ENCODE measurements around the gene TNIK.
"Not testable (repeated sequence)": the region's sequence is repeated elsewhere in the genome, so short reads cannot be mapped to it uniquely, and the experiment has no call there.

The TNIK gene

DNA sequence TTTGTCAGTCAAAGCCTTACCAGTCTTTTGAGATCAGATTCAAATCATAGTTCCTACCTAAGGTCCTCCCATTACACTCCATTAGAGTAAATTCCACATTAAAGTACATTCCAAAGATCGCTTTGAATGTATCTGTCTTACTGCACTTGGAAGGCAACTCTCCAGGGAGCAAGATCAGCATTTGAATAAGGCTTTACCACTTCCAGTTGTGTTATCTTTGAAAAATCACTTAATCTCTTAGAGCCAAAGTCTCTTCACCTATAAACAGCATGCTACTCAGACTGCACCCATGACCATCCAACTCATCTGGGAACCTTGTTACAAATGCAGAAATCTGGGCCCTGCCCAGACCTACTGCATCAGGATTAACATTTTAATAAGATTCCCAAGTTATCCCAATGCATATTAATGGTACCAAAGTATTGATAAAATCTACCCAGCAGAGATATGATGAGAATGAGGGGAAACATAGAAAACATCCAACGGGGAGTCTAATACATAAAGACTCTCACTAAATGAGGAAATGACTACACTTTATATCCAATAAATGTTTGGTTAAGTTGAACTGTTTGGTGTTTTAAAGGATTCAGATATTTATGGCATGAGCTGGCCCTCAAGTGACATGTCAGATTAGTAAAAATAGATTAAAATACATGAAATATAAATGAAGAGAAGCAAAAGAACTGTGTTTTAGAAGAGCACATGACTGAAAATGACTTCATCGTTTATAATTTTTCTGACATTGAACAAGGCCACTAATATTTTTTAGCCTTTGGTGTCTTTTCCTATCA is 75.9 kb downstream of the TNIK start:
- Histone ChIP-seq H3K4me2 (ENCODE audit: low read length) (no peak overlapping the region), H3K4me1 (peaks cover 11% of the 10 kb centered on the region), H3K9me3 (ENCODE audit: control insufficient read depth, low read length) (no peaks in the 10 kb centered on the region), H3K4me3 (ENCODE audit: low read depth, low read length) (no peak overlapping the region), H2AFZ (no peak overlapping the region), H3K27me3 (ENCODE audit: control insufficient read depth, insufficient read depth, low read length) (no peaks in the 10 kb centered on the region), H3K79me2 (no peaks in the 10 kb centered on the region), H3K27ac (no peak overlapping the region), H3K36me3 (ENCODE audit: control insufficient read depth, insufficient read depth, low read length) (no peaks in the 10 kb centered on the region), H3K9ac (no peak overlapping the region)
- no peak for TF ChIP-seq CTCF (IDR thresholded peaks at IDR 0.05)

DNA sequence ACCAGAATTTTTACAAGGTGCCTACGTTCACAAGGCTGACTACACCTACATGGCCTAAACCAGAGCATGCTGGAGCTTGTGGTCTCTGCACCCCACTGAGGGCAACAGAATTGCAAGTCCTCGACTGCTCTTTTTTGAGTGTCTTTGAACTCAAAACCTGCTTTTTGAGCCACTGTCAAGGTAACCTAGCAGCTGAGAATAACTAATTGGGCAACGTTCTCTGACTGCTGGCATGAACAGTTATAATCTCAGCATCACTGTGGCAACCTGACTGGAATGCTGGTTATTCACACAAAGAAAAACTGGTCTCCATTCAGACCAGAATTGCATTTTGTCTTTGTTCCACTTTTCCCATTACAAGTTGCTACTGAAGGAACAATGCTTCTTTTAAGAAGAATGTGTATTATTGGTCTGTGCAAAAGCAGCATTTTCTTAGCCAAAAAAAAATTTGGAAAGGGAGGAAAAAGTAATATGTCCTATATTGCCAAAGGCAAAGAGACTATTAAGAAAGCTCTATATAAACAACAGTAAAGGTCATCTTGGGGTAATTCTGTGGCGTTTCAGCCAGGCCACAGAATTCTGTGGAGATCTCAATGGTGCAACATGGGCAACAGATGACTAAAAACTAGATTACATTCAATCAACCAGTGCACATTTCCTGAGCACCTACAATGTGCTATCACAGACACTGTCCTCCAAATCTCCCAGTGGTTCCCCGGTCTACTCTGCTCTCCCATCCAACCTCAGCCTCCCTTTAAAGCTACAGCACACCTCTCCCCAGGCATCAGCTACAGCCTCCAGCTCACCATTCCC is 76.8 kb downstream of the TNIK start:
- Histone ChIP-seq H3K79me2 (no peaks in the 10 kb centered on the region), H3K4me3 (ENCODE audit: low read depth, low read length) (no peak overlapping the region), H3K27me3 (ENCODE audit: control insufficient read depth, insufficient read depth, low read length) (no peaks in the 10 kb centered on the region), H2AFZ (no peak overlapping the region), H3K36me3 (ENCODE audit: control insufficient read depth, insufficient read depth, low read length) (no peaks in the 10 kb centered on the region), H3K4me2 (ENCODE audit: low read length) (no peak overlapping the region), H3K27ac (no peak overlapping the region), H3K4me1 (peaks cover 11% of the 10 kb centered on the region), H3K9me3 (ENCODE audit: control insufficient read depth, low read length) (no peaks in the 10 kb centered on the region), H3K9ac (no peak overlapping the region)
- TF ChIP-seq CTCF (IDR thresholded peaks at IDR 0.05): no peak

DNA sequence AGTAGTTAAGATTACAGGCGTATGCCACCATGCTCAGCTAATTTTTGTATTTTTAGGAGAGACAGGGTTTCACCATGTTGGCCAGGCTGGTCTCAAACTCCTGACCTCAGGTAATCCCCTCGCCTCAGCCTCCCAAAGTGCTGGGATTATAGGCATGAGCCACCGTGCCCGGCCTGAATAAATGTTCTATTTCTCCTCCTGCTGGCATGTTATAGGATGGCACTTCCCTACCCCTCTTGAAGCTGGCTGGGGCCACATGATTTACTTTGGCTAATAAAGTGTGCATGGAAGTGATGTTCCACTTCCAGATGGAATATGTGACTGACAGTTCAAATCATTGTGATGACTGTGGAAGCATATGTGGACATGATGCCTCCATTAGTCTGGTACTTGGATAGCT is 77.9 kb downstream of the TNIK start:
- H3K4me3 ChIP-seq (ENCODE audit: low read depth, low read length); H3K4me2 ChIP-seq (ENCODE audit: low read length); H3K36me3 ChIP-seq (ENCODE audit: control insufficient read depth, insufficient read depth, low read length); H3K9me3 ChIP-seq (ENCODE audit: control insufficient read depth, low read length); H3K27ac ChIP-seq; H2AFZ ChIP-seq; H3K79me2 ChIP-seq; H3K27me3 ChIP-seq (ENCODE audit: control insufficient read depth, insufficient read depth, low read length); H3K9ac ChIP-seq: not testable (repeated sequence)
- H3K4me1 ChIP-seq: peaks cover 11% of the 10 kb centered on the region

DNA sequence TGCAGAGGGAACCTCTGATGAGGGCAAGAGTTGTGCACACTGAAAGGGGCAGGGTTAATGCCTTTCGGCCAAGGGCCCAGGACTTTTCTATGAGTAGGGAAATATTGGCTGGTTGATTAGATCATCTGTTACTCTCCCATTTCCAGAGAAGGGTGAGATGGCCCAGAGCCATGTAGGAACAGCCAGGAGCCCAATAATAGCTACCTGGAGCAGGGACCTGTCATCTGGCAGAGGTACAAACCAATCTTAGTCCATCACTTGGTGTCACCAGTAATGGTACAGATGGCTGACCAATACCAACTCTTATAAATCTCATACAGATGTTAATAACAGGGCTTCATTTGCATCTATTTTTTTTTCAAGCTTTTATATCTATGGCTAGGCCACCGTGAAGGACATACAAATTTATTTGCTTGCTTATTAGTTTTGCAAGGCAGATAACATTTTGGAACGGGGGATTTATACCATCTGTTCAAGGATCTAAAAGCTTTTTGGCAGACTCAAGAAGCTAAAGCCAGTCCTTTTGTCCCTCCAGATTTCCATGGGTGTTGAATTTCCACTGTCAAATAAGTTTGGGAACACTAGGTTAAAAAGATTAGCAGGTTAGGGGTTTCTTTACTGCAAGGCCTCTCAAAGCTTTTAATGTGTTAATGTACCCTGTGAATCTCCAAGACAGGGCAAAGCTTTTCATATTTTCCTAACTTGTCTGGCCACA is 79.3 kb downstream of the TNIK start:
- H3K27me3 ChIP-seq (ENCODE audit: control insufficient read depth, insufficient read depth, low read length): no peaks in the 10 kb centered on the region
- no peak overlapping the region for H3K4me2 ChIP-seq (ENCODE audit: low read length)
- H3K4me1 ChIP-seq: peaks cover 18% of the 10 kb centered on the region
- H3K9ac ChIP-seq: no peak overlapping the region
- H3K4me3 ChIP-seq (ENCODE audit: low read depth, low read length): no peak overlapping the region
- H3K27ac ChIP-seq: no peak overlapping the region
- no peaks in the 10 kb centered on the region for H3K9me3 ChIP-seq (ENCODE audit: control insufficient read depth, low read length)
- TF ChIP-seq CTCF (IDR thresholded peaks at IDR 0.05): no peak
- H3K79me2 ChIP-seq: no peaks in the 10 kb centered on the region
- H3K36me3 ChIP-seq (ENCODE audit: control insufficient read depth, insufficient read depth, low read length): no peaks in the 10 kb centered on the region
- H2AFZ ChIP-seq: no peak overlapping the region

DNA sequence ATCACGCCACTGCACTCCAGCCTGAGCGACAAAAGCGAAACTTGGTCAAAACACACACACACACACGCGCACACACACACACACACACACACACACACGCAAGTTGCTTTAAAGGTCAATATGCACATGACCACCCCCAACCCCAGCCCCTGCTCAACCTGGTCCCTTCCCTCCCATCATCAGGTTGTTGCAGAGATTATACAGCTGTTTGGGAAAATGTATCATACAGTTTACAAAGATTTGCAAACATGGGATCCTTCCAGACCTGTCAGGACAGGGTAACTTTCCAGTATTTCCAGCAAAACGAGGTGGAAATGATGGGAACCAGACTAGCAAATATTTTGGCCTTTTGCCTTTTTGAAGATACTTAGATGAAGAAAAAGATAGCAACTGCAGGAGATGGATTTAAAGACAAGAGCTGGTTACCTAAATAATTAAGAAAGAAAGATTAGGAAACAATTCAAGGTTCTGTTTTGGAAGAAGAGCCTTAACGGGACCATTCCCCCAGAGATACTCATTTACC is 80.2 kb downstream of the TNIK start:
- no peak for TF ChIP-seq CTCF (IDR thresholded peaks at IDR 0.05)
- Histone ChIP-seq H3K4me2 (ENCODE audit: low read length) (no peak overlapping the region), H3K4me3 (ENCODE audit: low read depth, low read length) (no peak overlapping the region), H3K27ac (no peak overlapping the region), H3K27me3 (ENCODE audit: control insufficient read depth, insufficient read depth, low read length) (no peaks in the 10 kb centered on the region), H3K79me2 (no peaks in the 10 kb centered on the region), H3K9me3 (ENCODE audit: control insufficient read depth, low read length) (no peaks in the 10 kb centered on the region), H3K9ac (no peak overlapping the region), H3K4me1 (peaks cover 19% of the 10 kb centered on the region), H2AFZ (no peak overlapping the region), H3K36me3 (ENCODE audit: control insufficient read depth, insufficient read depth, low read length) (no peaks in the 10 kb centered on the region)
